ENCODE measurements around the gene TEF.
A peak's percentile ranks its signal among the peaks of the same experiment; 100 is the strongest.

The TEF gene

GRCh38 chr22:41448189-41448808 is 66.6 kb downstream of the TEF start:
- H4K20me1 ChIP-seq (ENCODE audit: low read depth, low read length) = no peaks in the 10 kb centered on the region
- peaks cover 32% of the 10 kb centered on the region for H3F3A ChIP-seq (ENCODE audit: insufficient read depth)
- no peaks in the 10 kb centered on the region for H3K27me3 ChIP-seq (ENCODE audit: low read length)
- no peaks in the 10 kb centered on the region for H3K9me3 ChIP-seq (ENCODE audit: insufficient read depth, low read length)
- H2AFZ ChIP-seq (ENCODE audit: low read depth, low read length, severe bottlenecking) = peak overlapping the region; percentile 38
- H3K79me2 ChIP-seq (ENCODE audit: insufficient read depth, low read length) = peaks cover 33% of the 10 kb centered on the region
- TF ChIP-seq CTCF (IDR thresholded peaks at IDR 0.05; ENCODE audit: insufficient read depth, low read length, poor library complexity, severe bottlenecking) = no peak
- TF ChIP-seq EZH2phosphoT487 (conservative IDR thresholded peaks at IDR 0.05; ENCODE audit: low read length) = no peak
- peak overlapping the region; percentile 98 for H3K4me3 ChIP-seq (ENCODE audit: insufficient read depth, low read length, poor library complexity, severe bottlenecking)
- H3K4me2 ChIP-seq (ENCODE audit: low read depth, low read length, poor library complexity, severe bottlenecking) = peak overlapping the region; percentile 99
- peak overlapping the region; percentile 92 for H3K9ac ChIP-seq (ENCODE audit: low read length)
- H3K27ac ChIP-seq (ENCODE audit: low read depth, low read length) = peak overlapping the region; percentile 92
- no peaks in the 10 kb centered on the region for H3K9me2 ChIP-seq (replicated peaks; ENCODE audit: insufficient read depth, low read length)
- H3K36me3 ChIP-seq (ENCODE audit: low read length) = no peaks in the 10 kb centered on the region

Data from SU-DHL-6 (cell line).